SK-N-SH treated with all-trans-retinoic acid at 6 μM for 48 hours (cell line): Measurements from ENCODE around the gene CARD9.

ENCODE experiments used
- ATAC-seq: fragments of 200-7000 bp; cut with Tn5 transposase; 3 replicates; pipeline ENCODE4 v1.9.1; 2020; ENCODE audit warnings: mild to moderate bottlenecking, moderate library complexity
- ARNTL ChIP-seq: fragments of 450-650 bp; formaldehyde crosslinking; IDR thresholded peaks from 2 replicates; pipeline ENCODE4 v1.5.0; 2020; ENCODE audit warnings: low read depth, mild to moderate bottlenecking, moderate library complexity, borderline replicate concordance
- BACH2 ChIP-seq: fragments of 250-450 bp; sonication (Bioruptor Pico); IDR thresholded peaks from 2 replicates; pipeline ENCODE4 v1.9.0; 2021; ENCODE audit warnings: mild to moderate bottlenecking, borderline replicate concordance
- CREB5 ChIP-seq: fragments of 250-450 bp; sonication (Bioruptor Pico); IDR thresholded peaks from 2 replicates; pipeline ENCODE4 v1.5.1; 2020; ENCODE audit warnings: low read depth, mild to moderate bottlenecking, moderate library complexity
- CSDC2 ChIP-seq: fragments of 250-450 bp; sonication (Bioruptor Pico); IDR thresholded peaks from 2 replicates; pipeline ENCODE4 v1.5.0; 2020; ENCODE audit warnings: mild to moderate bottlenecking, moderate library complexity
- CSRNP3 ChIP-seq: fragments of 250-450 bp; sonication (Bioruptor Pico); IDR thresholded peaks from 2 replicates; pipeline ENCODE4 v1.5.1; 2021; ENCODE audit warnings: mild to moderate bottlenecking, moderate library complexity
- ESRRG ChIP-seq: fragments of 250-450 bp; sonication (Bioruptor Pico); IDR thresholded peaks from 2 replicates; pipeline ENCODE4 v1.6.1; 2021; ENCODE audit warnings: mild to moderate bottlenecking
- GLIS3 ChIP-seq: fragments of 250-450 bp; sonication (Bioruptor Pico); IDR thresholded peaks from 2 replicates; pipeline ENCODE4 v1.5.0; 2020; ENCODE audit warnings: mild to moderate bottlenecking, moderate library complexity
- ISL1 ChIP-seq: fragments of 250-450 bp; sonication (Bioruptor Pico); IDR thresholded peaks from 2 replicates; pipeline ENCODE4 v2.1.2; 2022; ENCODE audit warnings: mild to moderate bottlenecking, moderate library complexity
- PATZ1 ChIP-seq: fragments of 250-450 bp; sonication (Bioruptor Pico); IDR thresholded peaks from 2 replicates; pipeline ENCODE4 v1.8.0; 2020; ENCODE audit warnings: mild to moderate bottlenecking, moderate library complexity, borderline replicate concordance
- POU6F1 ChIP-seq: fragments of 250-450 bp; sonication (Bioruptor Pico); IDR thresholded peaks from 2 replicates; pipeline ENCODE4 v1.8.0; 2021; ENCODE audit warnings: low read depth, mild to moderate bottlenecking, moderate library complexity, borderline replicate concordance
- PPARA ChIP-seq: fragments of 250-450 bp; sonication (Bioruptor Pico); IDR thresholded peaks from 2 replicates; pipeline ENCODE4 v1.5.0; 2020; ENCODE audit warnings: mild to moderate bottlenecking, borderline replicate concordance
- RARB ChIP-seq: fragments of 250-450 bp; sonication (Bioruptor Pico); IDR thresholded peaks from 2 replicates; pipeline ENCODE4 v1.8.0; 2021; ENCODE audit warnings: mild to moderate bottlenecking, moderate library complexity
- SNAI2 ChIP-seq: fragments of 250-450 bp; sonication (Bioruptor Pico); IDR thresholded peaks from 2 replicates; pipeline ENCODE4 v1.5.0; 2020; ENCODE audit warnings: mild to moderate bottlenecking, moderate library complexity
- TCF4 ChIP-seq: fragments of 250-450 bp; sonication (Bioruptor Pico); IDR thresholded peaks from 2 replicates; pipeline ENCODE4 v1.8.0; 2021; ENCODE audit warnings: mild to moderate bottlenecking, moderate library complexity, borderline replicate concordance
- TOX ChIP-seq: fragments of 250-450 bp; sonication (Bioruptor Pico); IDR thresholded peaks from 2 replicates; pipeline ENCODE4 v1.8.0; 2021; ENCODE audit warnings: mild to moderate bottlenecking, moderate library complexity, borderline replicate concordance
- TSHZ2 ChIP-seq: fragments of 250-450 bp; sonication (Bioruptor Pico); IDR thresholded peaks from 2 replicates; pipeline ENCODE4 v1.5.0; 2020; ENCODE audit warnings: mild to moderate bottlenecking, moderate library complexity
- ZFP3 ChIP-seq: fragments of 250-450 bp; sonication (Bioruptor Pico); IDR thresholded peaks from 2 replicates; pipeline ENCODE4 v1.5.0; 2020; ENCODE audit warnings: mild to moderate bottlenecking, moderate library complexity
- ZFP30 ChIP-seq: fragments of 450-650 bp; formaldehyde crosslinking; IDR thresholded peaks from 2 replicates; pipeline ENCODE4 v1.5.0; 2022; ENCODE audit warnings: mild to moderate bottlenecking, moderate library complexity
- ZNF565 ChIP-seq: fragments of 450-650 bp; formaldehyde crosslinking; conservative IDR thresholded peaks from 2 replicates; pipeline ENCODE4 v1.5.0; 2020; ENCODE audit warnings: low read depth, mild to moderate bottlenecking, moderate library complexity
- ZNF70 ChIP-seq: fragments of 450-650 bp; formaldehyde crosslinking; IDR thresholded peaks from 2 replicates; pipeline ENCODE4 v1.5.0; 2020; ENCODE audit warnings: mild to moderate bottlenecking, moderate library complexity

Gene CARD9

GRCh38 chr9:136351252-136351800 lies 22.1 kb downstream of the CARD9 start:
- peak; percentile 3 for ATAC-seq
- TF ChIP-seq TSHZ2 (CRISPR knock-in tag) (no peak), PATZ1 (no peak), TOX (no peak), ESRRG (CRISPR knock-in tag) (no peak), ISL1 (CRISPR knock-in tag) (no peak), PPARA (no peak), ZFP3 (no peak), CSDC2 (CRISPR knock-in tag) (no peak), RARB (no peak), CSRNP3 (no peak), GLIS3 (CRISPR knock-in tag) (no peak), ZNF70 (CRISPR knock-in tag) (no peak), POU6F1 (CRISPR knock-in tag) (no peak), SNAI2 (CRISPR knock-in tag) (no peak), TCF4 (no peak), ARNTL (CRISPR knock-in tag) (no peak), ZNF565 (CRISPR knock-in tag) (no peak), ZFP30 (CRISPR knock-in tag) (no peak), BACH2 (CRISPR knock-in tag) (no peak), CREB5 (CRISPR knock-in tag) (no peak)

GRCh38 chr9:136349546-136349945 lies 23.9 kb downstream of the CARD9 start:
- no peak for ATAC-seq
- TF ChIP-seq ARNTL (CRISPR knock-in tag) (no peak), PATZ1 (no peak)

GRCh38 chr9:136348691-136349090 lies 24.8 kb downstream of the CARD9 start:
- TF ChIP-seq CSRNP3, result no peak
- no peak for TF ChIP-seq CREB5 (CRISPR knock-in tag)
- no peak for TF ChIP-seq ZFP30 (CRISPR knock-in tag)
- TF ChIP-seq ESRRG (CRISPR knock-in tag), result no peak
- no peak for TF ChIP-seq GLIS3 (CRISPR knock-in tag)
- TF ChIP-seq TCF4, result no peak
- ATAC-seq, result no peak
